Activated naive CD4-positive, alpha-beta T cell (primary cell): ENCODE measurements around the gene RPS6KA2.
"Not testable (repeated sequence)": the region's sequence is repeated elsewhere in the genome, so short reads cannot be mapped to it uniquely, and the experiment has no call there.

Experiments used
- DNase-seq, 4 experiments: peaks; one replicate each; lab custom pipeline; 2025; lab: John Stamatoyannopoulos, UW

RPS6KA2 gene

GRCh38 chr6:166397849-166398248, 229.2 kb downstream of the RPS6KA2 start:
- DNase-seq: no peak

GRCh38 chr6:166395778-166396177, 231.3 kb downstream of the RPS6KA2 start:
- DNase-seq: no peak

- DNase-seq: no peak
These were observed 231.7 kb downstream of the RPS6KA2 start for GRCh38 chr6:166395351-166395750.

GRCh38 chr6:166394036-166394892, 232.8 kb downstream of the RPS6KA2 start:
- no peak for DNase-seq

- DNase-seq: no peak
These were observed 233.6 kb downstream of the RPS6KA2 start for GRCh38 chr6:166393535-166393823.

GRCh38 chr6:166392755-166393534, 234.1 kb downstream of the RPS6KA2 start:
- not testable (repeated sequence) for DNase-seq

GRCh38 chr6:166389119-166389518, 237.9 kb downstream of the RPS6KA2 start:
- no peak for DNase-seq

- no peak for DNase-seq
These were observed 238.6 kb downstream of the RPS6KA2 start for GRCh38 chr6:166388290-166389004.

- DNase-seq: no peak
These were observed 239.3 kb downstream of the RPS6KA2 start for GRCh38 chr6:166387642-166388289.

- not testable (repeated sequence) for DNase-seq
These were observed 240.0 kb downstream of the RPS6KA2 start for GRCh38 chr6:166387098-166387497.

GRCh38 chr6:166386111-166386510, 240.9 kb downstream of the RPS6KA2 start:
- no peak for DNase-seq

- peak in 2 of 4 experiments; percentile 5 to 15 for DNase-seq
These were observed 243.2 kb downstream of the RPS6KA2 start for GRCh38 chr6:166383802-166384363.

- DNase-seq: peak; percentile 79 to 93 (median 84)
These were observed 243.9 kb downstream of the RPS6KA2 start, which contains the start of gene MPC1 for GRCh38 chr6:166382933-166383801. TSS of gene MPC1 (minus strand) at chr6:166382940. CDS start at chr6:166382876, 64 bp downstream.

GRCh38 chr6:166382500-166382932, 244.5 kb downstream of the RPS6KA2 start:
- no peak for DNase-seq

GRCh38 chr6:166381733-166382499, 245.1 kb downstream of the RPS6KA2 start:
- peak; percentile 20 to 55 (median 34) for DNase-seq

- no peak for DNase-seq
These were observed 245.7 kb downstream of the RPS6KA2 start for GRCh38 chr6:166381381-166381732.

GRCh38 chr6:166379800-166380199, 247.3 kb downstream of the RPS6KA2 start:
- no peak for DNase-seq

GRCh38 chr6:166379103-166379586, 247.9 kb downstream of the RPS6KA2 start:
- DNase-seq: no peak

GRCh38 chr6:166377721-166378120, 249.3 kb downstream of the RPS6KA2 start:
- no peak for DNase-seq

- no peak for DNase-seq
These were observed 252.0 kb downstream of the RPS6KA2 start for GRCh38 chr6:166375013-166375412.
